Frontal cortex (tissue), 4 donors: ENCODE measurements around the gene ADM2. TPM values are rescaled to one million over a fixed set of nuclear protein-coding genes. Genes with fewer than 3 reads are reported as not detected.

Experiments
- DNase-seq, 2 donors: peaks; one replicate each; pipeline ENCODE4 v3.0.0; 2012; ENCODE audit warnings: low spot score in 2 of 2
- FAIRE-seq: peaks from 2 replicates; lab custom pipeline; 2012; peaks lifted over from hg19 to GRCh38; lab: Jason Lieb, UNC
- total RNA-seq: library from RNA; depleted of rRNA; stranded (reverse); fragments of >200 nt; gene quantifications from one replicate; pipeline ENCODE4 v1.2.3, GENCODE V29; 2014
- donor health status: control.
- donor health status: control.
- donor health status: control.

ADM2 gene
- total RNA-seq, 1 donor from 2014 or later: not detected

DNA sequence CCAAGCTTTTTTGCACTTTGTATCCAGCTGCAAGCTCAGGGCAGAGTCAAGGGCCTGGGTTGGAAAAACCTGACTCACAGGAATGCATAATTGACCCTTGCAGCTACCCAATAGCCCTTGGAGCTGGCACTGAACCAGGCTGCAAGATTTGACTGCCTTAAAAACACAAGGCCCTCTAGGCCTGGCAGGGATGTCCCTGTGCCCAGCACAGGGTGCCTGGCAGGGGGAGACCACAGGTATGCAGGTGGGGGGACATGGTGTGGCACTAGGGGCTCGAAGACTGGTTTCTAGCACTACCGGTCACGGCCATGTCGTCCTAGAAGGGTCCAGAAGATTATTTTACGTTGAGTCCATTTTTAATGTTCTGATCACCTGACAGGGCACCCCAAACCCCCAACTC is 36.7 kb upstream of the ADM2 start:
- FAIRE-seq: no peak
- no peak for DNase-seq

DNA sequence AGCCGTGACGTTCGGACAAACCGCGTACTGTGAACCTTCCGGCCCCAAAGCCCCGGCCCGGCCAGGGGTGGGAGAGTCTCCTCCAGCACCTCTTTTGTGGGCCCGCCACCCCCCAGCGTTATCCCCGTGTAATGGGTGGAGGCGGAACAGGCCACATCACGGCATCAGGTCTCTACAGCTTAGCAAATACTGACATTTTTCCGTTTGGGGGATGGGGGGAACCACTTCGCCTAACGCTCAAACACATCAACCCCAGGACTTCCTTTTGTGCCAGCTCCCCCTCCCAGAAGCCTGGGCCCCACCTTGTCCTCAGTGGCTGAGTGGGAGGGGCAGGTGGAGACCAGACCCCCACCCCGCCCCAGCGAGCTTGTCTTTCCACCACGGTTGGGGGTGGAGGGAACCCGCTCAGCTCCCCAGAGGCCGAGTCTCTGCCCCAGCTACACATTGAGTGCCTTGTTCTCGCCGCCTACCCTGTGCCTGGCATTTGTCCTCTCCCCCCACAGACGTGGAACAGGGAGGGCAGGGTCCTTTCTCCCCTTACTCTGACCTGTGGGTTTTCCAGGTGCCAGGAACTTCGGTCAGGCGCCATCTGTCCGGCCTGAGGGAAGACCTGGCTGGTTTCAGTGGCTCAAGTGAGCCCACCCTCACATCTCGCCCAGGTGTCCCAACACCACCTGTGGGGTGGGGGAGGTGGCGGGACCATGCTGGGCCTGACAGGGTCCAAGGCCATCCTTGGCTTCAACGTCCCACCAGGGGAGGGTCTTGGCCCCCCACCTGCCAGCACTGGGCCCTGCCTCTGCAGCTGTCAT is 36.1 kb upstream of the ADM2 start:
- no peak for FAIRE-seq
- DNase-seq: no peak

DNA sequence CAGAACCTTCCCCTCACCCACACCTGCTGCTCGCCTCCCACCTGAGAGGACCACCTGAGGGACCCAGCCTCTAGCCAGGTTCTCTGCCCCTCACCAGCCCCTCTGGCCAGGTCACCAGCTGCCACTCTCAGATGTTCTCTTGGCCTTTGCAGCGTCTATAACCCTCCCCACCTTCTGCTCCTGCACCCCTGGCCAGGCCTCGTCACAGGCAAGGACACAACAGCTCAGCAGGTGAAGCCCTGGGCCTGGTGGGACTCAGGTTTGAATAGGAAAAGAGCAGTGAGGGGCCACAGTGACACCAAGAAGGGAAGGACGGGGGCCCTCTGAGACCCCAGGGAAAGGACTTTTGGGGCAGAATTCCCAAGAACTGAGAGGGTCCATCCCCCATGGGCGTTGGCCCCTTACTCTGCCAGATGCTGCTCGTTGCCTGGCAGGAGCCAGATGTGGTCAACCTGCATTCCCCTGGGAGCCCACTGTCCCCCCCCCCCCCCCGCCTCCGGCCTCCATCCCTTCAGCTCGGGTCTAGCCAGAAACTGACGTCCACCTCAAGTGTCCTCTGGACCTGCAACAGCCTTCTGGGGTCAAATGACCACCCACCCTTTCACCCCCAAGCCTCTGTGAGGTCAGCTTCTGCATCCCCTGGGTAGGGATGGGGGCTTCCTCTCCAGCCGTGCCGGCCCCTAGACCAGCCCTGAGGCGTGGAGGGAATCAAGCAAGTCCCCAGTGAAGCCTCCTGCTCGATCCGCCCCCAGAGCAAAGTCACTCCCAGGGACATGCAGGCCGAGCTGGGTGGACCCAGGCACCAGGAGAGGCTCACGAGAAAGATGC is 35.2 kb upstream of the ADM2 start:
- FAIRE-seq (no peak), DNase-seq (no peak)

DNA sequence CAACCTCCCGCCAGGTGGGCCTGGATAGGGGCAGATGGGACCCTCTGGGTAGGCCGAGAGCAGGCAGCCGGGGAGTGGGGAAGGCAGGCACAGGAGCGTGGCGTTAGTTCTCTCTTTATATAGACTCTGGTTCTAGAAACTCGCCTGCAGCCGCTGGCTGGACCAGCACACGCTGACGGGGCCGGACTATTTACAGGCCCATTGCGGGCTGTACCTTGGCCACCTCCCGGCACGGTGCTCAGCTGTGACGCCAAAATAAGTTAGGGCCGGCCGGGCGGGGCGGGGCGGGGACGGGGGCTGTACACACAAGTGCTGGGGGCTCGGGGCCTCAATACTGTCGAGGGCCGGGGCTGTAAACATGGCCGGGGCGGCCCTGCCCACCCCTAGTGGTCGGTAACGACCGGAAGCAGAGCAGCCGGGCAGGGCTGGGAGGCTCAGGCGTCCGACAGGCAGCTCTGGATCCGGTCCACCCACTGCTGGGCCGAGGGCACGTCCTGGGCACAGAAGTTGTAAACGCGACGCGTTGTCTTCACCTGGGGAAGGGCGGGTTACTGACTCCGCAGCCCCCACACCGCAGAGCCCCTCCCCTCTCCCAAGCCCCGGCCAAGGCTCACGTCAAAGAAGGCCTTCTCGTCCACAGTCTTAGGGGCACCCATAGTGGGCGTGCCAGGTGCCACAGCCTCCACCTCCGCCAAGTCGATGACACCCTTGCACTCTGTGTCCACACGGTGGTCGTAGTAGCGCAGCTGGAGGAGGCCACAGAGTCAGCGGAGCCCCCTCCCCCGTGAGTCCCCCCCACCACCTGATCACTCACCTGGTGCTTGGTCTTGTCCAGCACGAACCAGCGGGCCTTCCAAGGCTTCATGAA is 34.4 kb upstream of the ADM2 start:
- FAIRE-seq (no peak), DNase-seq (no peak)

DNA sequence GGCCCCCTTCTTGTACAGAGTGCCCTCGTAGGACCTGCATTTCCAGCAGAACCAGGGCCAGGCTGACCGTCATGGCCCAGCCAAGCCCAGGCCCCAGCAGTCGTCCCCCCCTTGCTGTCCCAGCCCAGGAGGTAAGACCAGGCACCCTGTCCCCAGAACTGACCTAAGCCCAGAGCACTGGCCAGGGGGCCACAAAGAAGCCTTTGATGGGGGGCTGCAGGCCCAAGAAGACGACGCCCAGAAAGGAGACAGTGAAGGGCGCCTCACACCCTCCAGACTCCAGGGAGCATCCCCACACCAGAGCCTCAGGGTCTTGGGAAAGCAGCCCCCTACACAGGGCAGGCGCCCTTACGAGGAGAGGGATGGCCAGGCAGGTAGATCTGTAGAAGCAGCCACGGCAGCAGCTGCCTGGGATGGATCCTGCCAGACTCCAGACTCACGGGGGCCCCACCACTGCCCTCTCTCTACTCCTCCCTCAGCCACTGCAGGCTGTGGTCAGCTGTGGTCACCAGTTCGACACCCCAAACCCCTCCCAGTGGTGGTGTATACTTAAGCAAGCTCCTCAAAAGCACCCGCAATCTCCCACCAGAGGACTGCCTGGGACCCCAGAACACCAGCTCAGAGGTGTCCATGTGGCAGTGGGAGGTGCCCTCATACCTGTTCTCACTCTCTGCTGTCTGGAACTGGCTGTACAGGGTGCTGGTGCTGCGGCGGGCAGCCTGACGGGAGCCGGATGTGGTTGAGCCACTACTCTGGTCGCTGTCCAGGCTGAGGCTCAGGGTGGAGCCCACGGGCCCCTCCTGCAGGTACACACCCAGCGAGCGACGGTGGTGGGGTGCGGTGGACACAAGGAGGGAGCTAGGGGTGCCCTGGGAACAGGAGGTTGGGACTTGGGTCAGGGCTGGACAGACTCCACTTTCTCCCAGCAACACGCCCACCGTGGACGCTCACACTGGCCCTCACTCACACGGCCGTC is 33.5 kb upstream of the ADM2 start:
- FAIRE-seq (no peak), DNase-seq (no peak)

DNA sequence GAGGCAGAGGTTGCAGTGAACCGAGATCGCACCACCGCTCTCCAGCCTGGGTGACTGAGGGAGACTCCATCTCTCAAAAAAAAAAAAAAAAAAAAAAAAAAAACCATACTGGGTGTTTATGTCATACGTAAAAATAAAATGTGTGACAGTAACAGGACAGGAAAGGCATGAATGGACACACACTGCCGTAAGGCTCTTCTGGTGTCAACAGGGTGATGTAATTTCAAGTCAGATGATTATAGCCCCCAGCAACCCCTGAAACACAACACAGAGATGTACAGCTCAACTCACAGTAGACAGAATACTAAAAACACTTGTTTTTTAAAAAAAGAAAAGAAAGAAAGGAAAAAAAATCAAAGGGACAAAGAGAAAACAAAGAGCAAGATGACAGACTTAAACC is 28.7 kb upstream of the ADM2 start:
- DNase-seq: no peak
- no peak for FAIRE-seq

DNA sequence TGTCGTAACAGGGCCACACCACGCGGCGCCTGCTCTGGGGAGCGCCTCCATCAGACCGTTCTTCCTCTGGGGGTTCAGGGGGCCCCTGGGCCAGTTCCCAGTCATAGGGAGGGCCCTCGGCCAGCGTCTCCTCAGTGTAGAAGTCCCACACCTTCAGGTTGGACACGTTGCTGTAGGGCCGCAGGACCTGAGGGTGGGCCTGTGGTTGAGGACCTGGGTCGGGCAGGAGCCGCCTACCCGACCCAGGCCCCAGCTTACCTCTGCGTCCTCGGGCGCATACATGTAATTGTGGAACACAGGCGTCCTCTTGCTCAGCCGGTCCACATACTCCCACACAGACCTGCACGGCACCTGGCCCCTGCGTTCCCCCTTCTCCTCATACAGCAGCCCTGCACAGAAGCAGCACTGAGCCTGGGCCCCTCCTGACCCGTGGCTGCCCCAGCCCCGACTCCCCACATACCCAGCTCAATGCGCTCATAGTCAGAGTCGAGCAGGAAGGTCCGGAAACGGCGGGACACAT is 26.7 kb upstream of the ADM2 start:
- no peak for DNase-seq
- FAIRE-seq: no peak

DNA sequence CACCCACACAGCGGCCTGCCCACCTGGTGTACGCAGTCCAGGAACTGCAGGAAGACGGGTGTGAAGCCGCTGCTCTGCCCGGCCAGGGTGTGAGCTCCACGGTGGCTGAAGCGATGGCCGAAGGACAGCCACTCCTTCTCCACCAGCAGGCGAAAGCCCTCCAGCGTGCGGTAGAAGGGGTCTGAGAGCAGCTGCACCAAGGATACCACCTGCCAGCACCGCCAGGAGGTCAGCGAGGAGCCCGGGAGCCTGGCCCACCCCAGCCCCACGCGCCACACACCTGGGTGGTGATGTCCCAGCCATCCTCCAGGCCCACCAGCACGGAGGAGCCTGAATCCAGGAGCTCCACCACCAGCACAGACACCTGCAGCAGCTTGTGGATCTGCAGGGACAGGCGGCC is 26.1 kb upstream of the ADM2 start:
- DNase-seq: no peak
- FAIRE-seq: no peak

DNA sequence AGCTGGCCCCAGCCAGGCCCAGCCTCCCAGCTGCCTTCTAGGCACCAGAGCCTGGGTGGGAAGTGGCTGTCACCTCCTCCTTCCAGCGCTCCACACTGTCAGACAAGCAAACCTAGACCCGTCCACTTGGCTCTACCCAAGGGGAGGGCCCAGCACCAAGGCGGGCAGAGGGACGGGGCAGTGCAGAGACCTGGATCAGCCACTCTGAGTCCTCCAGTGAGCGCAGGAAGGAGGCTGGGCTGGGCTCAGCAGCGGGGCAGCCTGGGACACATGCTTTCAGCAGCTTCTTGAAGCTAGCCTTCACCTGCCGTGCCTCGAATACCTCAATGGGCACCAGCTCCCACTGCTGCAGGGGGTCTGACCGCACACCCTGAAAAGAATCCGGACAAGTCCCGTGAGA is 25.3 kb upstream of the ADM2 start:
- DNase-seq (no peak), FAIRE-seq (no peak)

DNA sequence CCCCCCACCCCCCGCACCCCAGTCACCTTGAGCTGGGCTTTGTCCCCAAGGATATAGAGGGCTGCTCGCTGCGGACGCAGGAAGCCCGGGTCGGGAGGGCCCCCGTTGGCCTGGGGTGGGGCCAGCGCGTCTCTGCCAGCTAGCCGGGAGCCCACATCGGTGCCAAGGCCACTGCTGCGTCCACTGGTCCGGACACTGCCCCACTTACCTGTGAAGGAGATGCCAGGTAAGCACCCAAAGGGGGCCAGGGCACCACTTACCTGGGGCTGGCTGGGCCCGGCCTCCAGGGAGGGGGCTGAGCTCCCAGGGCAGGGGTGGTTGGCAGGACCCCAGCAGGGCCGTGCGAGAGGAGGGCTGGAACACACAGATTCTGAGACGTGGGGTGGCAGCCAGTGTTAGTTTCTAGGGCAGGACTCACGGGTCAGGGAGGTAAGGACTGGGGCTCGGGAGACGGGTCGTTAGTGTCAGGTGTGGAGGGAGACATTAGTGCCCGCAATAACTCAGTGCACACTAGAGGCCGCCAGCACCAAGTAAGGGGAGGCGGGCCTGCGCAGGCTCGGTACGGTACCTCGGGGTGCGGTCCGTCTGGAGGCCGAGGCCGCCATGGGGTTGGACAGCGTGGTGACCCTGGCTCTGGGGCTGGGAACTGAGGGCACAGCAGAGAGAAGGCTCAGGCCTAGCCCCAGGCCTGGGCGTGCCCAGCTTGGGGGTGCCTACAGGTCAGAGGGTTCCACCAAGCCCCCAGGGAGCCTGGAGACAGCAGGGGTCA is 24.7 kb upstream of the ADM2 start:
- no peak for FAIRE-seq

DNA sequence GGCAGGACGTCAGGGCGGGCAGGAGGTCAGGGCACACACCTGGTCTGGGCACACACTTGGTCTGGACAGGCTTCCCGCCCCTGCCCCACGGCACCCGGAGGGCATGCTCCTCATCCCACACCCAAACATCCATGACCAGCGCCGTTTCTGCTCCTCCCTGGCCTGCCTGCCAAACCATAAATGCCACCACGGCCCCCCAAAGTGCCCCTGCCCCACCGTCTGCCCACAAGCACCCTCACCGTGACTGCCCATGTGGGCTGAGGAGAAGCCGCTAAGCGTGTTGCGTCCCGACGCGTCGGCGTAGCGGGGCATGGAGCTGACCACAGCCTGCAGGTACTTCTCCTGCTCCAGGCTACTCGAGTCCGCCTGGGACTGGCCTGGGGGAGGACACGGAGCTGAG is 22.3 kb upstream of the ADM2 start:
- FAIRE-seq: no peak
- no peak for DNase-seq

More for the DNA sequence above, 24.7 kb upstream of the ADM2 start:
- no peak for DNase-seq

DNA sequence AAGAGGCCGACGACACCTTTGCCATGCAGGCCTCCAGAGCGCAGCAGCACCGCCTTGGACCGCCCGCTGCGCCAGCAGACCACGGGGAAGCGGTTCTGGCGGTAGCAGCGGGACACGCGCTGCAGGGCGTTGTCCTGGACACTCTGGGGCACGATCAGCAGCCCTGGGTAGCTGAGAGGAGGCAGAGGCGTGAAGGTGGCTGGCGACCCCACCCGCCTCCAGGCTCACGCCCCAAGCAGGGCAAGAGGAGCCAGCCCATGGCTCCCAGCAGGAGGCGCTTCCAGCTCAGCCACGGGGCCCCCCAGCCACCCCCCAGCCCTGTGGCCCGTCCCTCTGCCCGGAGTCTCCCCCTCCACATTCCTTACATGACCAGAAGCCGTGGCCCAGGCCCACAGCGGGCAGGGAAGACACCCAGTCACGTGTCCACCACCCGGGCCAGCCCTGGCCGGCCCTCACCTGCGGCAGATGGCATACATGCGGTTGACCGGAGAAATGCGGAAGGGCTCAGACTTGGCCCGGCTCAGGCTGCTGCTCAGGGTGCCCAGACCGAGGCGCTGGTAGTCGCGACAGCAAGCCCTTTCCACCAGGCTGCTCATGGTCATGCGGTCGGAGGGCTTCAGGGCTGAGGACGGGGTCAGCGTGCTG is 21.7 kb upstream of the ADM2 start:
- DNase-seq (no peak), FAIRE-seq (no peak)

DNA sequence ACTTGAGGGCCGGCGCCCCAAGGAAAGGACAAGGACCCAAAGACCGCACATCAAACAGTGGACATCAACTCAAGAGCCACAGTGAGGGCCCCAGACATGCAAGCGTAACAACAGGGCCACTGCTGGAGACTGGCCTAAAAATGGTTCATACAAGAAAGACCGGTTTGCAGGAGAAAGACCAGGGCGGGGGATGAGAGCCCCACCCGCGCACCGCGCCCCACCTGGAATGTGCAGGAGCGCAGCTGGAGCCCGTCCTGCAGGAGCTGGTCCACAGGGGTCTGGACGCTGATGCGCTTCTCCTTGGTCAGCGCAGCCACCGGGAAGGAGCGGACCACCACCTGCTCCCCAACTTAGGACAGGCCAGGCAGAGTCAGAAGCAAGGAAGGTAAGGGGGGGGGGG is 20.4 kb upstream of the ADM2 start:
- DNase-seq (no peak), FAIRE-seq (no peak)

DNA sequence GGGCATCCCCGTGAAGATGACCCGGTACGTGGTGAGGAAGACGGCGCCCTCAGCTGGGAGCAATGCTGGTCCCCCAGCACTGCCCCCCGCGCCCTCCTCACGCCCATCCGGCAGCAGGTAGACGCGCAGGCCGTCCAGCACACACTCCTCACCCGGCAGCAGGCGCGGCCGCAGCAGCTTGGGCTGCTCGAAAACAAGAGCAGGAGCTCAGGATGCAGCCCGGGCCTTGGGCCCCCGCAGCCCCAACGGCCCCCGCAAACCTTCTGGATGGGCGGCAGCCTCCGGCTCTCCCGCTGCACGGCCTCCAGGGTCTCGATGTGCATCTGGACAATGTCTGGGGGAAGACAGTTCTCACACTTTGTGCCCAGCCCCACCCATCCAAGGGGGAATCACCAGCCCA is 19.8 kb upstream of the ADM2 start:
- no peak for DNase-seq
- no peak for FAIRE-seq

DNA sequence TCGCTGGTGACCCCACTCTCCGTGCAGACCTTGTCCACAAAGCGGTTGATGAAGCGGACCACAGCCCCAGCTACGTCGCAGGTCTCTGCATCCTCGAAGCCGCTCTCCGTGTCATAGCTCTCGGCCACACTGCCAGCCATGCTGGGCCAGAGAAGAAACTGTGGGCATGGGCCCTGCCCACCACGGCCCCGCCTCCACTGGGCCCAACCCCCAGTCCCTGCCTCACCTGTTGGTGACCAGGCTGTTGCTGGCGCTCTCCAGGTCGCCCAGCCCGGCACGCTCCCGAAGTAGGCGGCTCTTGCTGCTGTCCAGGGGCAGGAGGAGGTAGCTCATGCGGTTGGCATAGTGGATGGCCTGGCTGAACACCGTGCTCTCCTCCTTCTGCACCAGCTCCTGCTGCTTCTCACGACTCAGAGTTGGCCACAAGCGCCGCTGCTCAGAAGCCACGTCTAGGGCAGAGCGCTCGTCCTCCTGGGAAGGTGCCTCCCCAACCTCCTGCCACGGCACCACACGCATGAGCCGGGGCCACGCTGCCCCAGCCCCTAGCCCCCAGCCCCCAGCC is 19.3 kb upstream of the ADM2 start:
- no peak for FAIRE-seq
- no peak for DNase-seq

DNA sequence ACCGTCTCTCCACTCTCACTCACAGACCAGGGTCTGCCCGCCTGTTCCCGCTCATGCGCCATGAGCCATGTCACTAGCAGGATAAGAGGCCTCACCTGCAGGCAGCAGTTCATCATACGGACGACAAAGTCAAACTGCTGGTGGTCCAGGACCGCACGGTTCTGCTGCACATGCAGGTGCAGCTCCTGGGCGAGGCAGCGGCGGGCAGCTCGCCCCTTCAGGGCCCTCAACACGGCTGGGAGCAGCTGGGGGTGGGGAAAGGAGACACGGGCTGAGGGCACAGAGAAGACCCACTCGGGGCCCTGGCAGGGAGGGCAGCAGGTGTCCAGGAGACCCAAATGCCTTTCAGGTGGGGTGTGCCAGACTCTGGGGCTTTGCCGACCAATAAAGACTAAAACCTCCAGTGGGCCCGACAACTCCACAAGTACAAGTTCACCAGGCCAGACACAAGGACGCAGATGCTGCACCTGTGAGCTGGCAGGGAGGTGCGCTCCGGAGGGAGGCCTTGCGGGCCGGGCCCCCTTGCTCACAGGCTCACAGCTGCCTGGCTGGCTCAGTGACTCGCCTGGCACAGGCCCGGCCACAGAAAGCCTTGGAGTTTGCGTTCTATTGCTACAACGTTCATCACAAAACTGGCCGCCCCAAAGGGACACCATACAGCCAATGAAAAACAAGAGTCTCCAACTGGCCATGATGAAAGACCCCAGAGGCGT is 18.0 kb upstream of the ADM2 start:
- FAIRE-seq: no peak

DNA sequence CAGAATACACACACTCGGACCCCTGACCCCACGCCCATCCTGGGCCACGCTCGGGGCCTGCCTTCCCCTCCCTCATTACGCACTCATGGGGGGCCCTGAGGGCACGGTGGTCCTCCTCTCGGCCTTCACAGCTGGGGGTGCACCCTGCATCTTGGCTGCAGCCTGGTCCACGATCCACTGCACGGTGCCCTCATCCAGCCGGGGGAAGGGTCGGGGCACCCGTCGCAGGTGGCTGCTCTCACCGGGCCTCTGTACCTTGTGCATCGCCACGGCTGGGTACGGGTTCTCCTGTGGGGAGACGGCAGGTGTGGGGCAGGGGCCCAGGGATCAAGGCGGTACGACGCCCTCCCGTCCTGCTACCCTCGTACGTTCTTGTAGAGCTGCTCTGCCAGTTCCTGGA is 16.9 kb upstream of the ADM2 start:
- FAIRE-seq (no peak), DNase-seq (no peak)

More for the DNA sequence above, 18.0 kb upstream of the ADM2 start:
- DNase-seq: no peak
